Ovary (tissue), 3 donors: ENCODE data around the gene INTS15.

Experiments used
- POLR2A ChIP-seq: fragments of 450-650 bp; IDR thresholded peaks from one replicate; pipeline ENCODE4 v1.6.1; 2017; ENCODE audit warnings: antibody characterized with exemption, mild to moderate bottlenecking, moderate library complexity
- TF ChIP-seq, protein P1 (sequence below), 3 donors: fragments of 450-650 bp in 2 of 3; fragments of 200-600 bp in 1 of 3; IDR thresholded peaks; one replicate each; pipeline versions ENCODE4 v1.5.1 to v1.8.0; 2016 to 2022; ENCODE audit warnings: antibody characterized with exemption in 3 of 3, mild to moderate bottlenecking in 1 of 3
- donor health status: DM: no; HTN: no; CAD: no.

- TF ChIP-seq, protein P1, sequence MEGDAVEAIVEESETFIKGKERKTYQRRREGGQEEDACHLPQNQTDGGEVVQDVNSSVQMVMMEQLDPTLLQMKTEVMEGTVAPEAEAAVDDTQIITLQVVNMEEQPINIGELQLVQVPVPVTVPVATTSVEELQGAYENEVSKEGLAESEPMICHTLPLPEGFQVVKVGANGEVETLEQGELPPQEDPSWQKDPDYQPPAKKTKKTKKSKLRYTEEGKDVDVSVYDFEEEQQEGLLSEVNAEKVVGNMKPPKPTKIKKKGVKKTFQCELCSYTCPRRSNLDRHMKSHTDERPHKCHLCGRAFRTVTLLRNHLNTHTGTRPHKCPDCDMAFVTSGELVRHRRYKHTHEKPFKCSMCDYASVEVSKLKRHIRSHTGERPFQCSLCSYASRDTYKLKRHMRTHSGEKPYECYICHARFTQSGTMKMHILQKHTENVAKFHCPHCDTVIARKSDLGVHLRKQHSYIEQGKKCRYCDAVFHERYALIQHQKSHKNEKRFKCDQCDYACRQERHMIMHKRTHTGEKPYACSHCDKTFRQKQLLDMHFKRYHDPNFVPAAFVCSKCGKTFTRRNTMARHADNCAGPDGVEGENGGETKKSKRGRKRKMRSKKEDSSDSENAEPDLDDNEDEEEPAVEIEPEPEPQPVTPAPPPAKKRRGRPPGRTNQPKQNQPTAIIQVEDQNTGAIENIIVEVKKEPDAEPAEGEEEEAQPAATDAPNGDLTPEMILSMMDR (IDR thresholded peaks at IDR 0.05) = no peak
- no peak for TF ChIP-seq POLR2A
Observed at GRCh38 chr7:6652446-6653011, 62.7 kb downstream of the INTS15 start.
